HL-60 (cell line): ENCODE measurements around the gene CENPP.
A peak's percentile ranks its signal among the peaks of the same experiment; 100 is the strongest.

Experiments used
- DNase-seq, 2 experiments: peaks; one replicate each; pipeline ENCODE4 v3.0.0-alpha.2; 2010 to 2020; ENCODE audit warnings: low read depth in 1 of 2, low spot score in 1 of 2
- H3K27ac ChIP-seq: fragments of 250-450 bp; sonication (Bioruptor Pico); replicated peaks from 2 replicates; pipeline ENCODE4 v1.5.1; 2020; ENCODE audit warnings: mild to moderate bottlenecking, moderate library complexity
- H3K27me3 ChIP-seq: fragments of 250-450 bp; sonication (Bioruptor Pico); 2 replicates; pipeline ENCODE4 v1.5.1; 2021; ENCODE audit warnings: mild to moderate bottlenecking, moderate library complexity; ENCODE audit not compliant: insufficient read depth, poor library complexity, severe bottlenecking
- H3K4me3 ChIP-seq: replicated peaks from 2 replicates; pipeline ENCODE4 v1.5.1; 2011; ENCODE audit warnings: mild to moderate bottlenecking, control low read depth, low read length; ENCODE audit not compliant: insufficient read depth
- CTCF ChIP-seq: IDR thresholded peaks from one replicate; pipeline ENCODE4 v1.5.1; 2011; ENCODE audit warnings: low read length, control low read depth, inconsistent platforms; ENCODE audit not compliant: insufficient read depth
- GABPA ChIP-seq: IDR thresholded peaks from 2 replicates; pipeline ENCODE4 v1.6.1; 2012; ENCODE audit warnings: low read depth
- POLR2AphosphoS5 ChIP-seq: IDR thresholded peaks from 2 replicates; pipeline ENCODE4 v1.6.1; 2012; ENCODE audit warnings: low read depth
- REST ChIP-seq: IDR thresholded peaks from 2 replicates; pipeline ENCODE4 v1.6.1; 2012; ENCODE audit warnings: low read depth; ENCODE audit not compliant: insufficient replicate concordance
- SPI1 ChIP-seq: IDR thresholded peaks from 2 replicates; pipeline ENCODE4 v1.6.1; 2012; ENCODE audit warnings: low read depth, mild to moderate bottlenecking, borderline replicate concordance

Gene CENPP

GRCh38 chr9:92360083-92360482 is 34.3 kb downstream of the CENPP start:
- DNase-seq: peak in 1 of 2 experiments; percentile 14
- H3K4me3 ChIP-seq: no peak overlapping the region
- H3K27me3 ChIP-seq: no peaks in the 10 kb centered on the region
- no peak for TF ChIP-seq POLR2AphosphoS5
- no peak for TF ChIP-seq GABPA
- TF ChIP-seq REST: no peak
- TF ChIP-seq SPI1: peak; percentile 80
- TF ChIP-seq CTCF: no peak
- H3K27ac ChIP-seq: peak overlapping the region; percentile 47

- no peak overlapping the region for H3K27ac ChIP-seq
- no peak for TF ChIP-seq REST
- TF ChIP-seq POLR2AphosphoS5: no peak
- no peaks in the 10 kb centered on the region for H3K27me3 ChIP-seq
- no peak overlapping the region for H3K4me3 ChIP-seq
- no peak for DNase-seq
Measured at GRCh38 chr9:92369075-92369474, 43.3 kb downstream of the CENPP start.

- no peak for DNase-seq
- Histone ChIP-seq H3K27ac (no peak overlapping the region), H3K4me3 (no peak overlapping the region), H3K27me3 (no peaks in the 10 kb centered on the region)
- no peak for TF ChIP-seq GABPA
- no peak for TF ChIP-seq POLR2AphosphoS5
- TF ChIP-seq CTCF: no peak
- TF ChIP-seq REST: no peak
- no peak for TF ChIP-seq SPI1
Measured at GRCh38 chr9:92373167-92373566, 47.4 kb downstream of the CENPP start.

GRCh38 chr9:92377876-92378275 is 52.1 kb downstream of the CENPP start:
- no peak for DNase-seq
- TF ChIP-seq REST: no peak
- TF ChIP-seq SPI1: no peak
- TF ChIP-seq CTCF: no peak
- no peak for TF ChIP-seq POLR2AphosphoS5
- no peak for TF ChIP-seq GABPA
- no peak overlapping the region for H3K4me3 ChIP-seq
- no peaks in the 10 kb centered on the region for H3K27me3 ChIP-seq
- no peak overlapping the region for H3K27ac ChIP-seq
